ENCODE data around the gene PAK1.
"Not testable (repeated sequence)": the region's sequence is repeated elsewhere in the genome, so short reads cannot be mapped to it uniquely, and the experiment has no call there.

Gene PAK1

DNA sequence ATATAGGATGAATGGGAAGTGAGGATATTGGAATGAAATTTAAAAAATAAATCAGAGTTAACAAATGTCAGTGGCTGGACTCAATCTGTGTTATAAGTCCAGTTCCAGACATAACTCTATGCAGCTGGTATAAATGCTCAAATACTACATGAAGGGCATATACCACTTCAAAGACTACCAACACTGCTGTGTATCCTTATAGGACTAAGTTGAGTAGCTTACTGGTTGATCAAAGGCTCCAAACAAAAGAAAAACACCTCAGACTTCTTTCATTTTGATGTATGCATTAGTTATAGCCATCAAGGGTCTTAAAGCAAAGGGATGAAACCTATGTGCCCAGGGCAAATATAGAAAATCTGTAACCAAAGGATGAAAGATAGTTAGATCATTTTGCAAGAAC lies 86.2 kb downstream of the PAK1 start:
- Histone ChIP-seq H3K4me1 (ENCODE audit: control insufficient read depth, insufficient read depth, low read length) (peaks cover 10% of the 10 kb centered on the region), H3K27me3 (ENCODE audit: control insufficient read depth in 1 of 2, insufficient read depth in 2 of 2, low read length in 2 of 2) (no peaks in the 10 kb centered on the region), H3K9ac (ENCODE audit: low read length in 2 of 2) (no peak overlapping the region), H3K4me3 (ENCODE audit: low read length in 2 of 2) (no peak overlapping the region), H3K36me3 (ENCODE audit: control insufficient read depth in 2 of 2, insufficient read depth in 2 of 2, low read length in 2 of 2) (no peaks in the 10 kb centered on the region), H3K27ac (ENCODE audit: low read length) (no peak overlapping the region), H3K9me3 (ENCODE audit: control insufficient read depth in 2 of 2, low read length in 2 of 2) (no peaks in the 10 kb centered on the region)

DNA sequence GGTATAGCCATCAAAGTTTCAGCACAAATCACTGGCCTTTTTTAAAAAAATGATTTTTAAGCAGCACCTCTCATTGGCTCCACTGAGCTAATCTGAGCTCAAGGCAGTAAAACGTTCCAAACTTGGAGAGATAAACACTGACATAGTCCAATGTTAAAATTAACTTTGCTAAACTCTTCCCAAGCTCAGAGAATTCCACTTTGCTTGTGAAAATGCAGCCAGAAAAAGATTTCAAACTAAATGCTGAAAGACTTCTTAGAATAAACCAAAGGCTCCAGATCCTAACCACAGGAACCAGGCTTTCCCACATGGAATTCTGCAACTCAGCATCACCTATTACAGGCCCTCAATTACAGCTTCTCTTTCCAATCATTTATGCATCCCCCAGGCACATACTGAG lies 87.7 kb downstream of the PAK1 start:
- Histone ChIP-seq H3K9ac (ENCODE audit: low read length in 2 of 2) (no peak overlapping the region), H3K36me3 (ENCODE audit: control insufficient read depth in 2 of 2, insufficient read depth in 2 of 2, low read length in 2 of 2) (no peaks in the 10 kb centered on the region), H3K27me3 (ENCODE audit: control insufficient read depth in 1 of 2, insufficient read depth in 2 of 2, low read length in 2 of 2) (no peaks in the 10 kb centered on the region), H3K27ac (ENCODE audit: low read length) (no peak overlapping the region), H3K4me3 (ENCODE audit: low read length in 2 of 2) (no peak overlapping the region), H3K9me3 (ENCODE audit: control insufficient read depth in 2 of 2, low read length in 2 of 2) (no peaks in the 10 kb centered on the region), H3K4me1 (ENCODE audit: control insufficient read depth, insufficient read depth, low read length) (peaks cover 10% of the 10 kb centered on the region)

DNA sequence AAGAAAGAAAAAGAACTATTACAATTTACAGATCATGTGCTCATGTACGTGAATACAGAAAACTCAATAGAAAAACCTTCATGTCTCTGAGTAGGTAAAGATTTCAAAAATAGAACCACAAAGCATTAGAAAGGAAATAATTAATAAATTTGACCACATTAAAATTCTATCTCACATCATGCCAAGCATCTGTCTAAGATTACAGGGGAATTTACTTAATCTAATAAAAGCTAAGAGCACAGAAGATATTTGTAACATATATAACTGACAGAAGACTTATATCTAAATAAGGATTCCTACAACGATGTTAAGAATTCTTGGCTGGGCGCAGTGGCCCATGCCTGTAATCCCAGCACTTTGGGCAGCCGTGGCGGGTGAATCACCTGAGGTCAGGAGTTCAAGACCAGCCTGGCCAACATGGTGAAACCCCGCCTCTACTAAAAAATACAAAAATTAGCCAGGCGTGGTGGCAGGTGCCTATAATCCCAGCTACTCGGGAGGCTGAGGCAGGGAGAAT lies 88.6 kb downstream of the PAK1 start:
- peaks cover 13% of the 10 kb centered on the region for H3K4me1 ChIP-seq (ENCODE audit: control insufficient read depth, insufficient read depth, low read length)
- H3K27ac ChIP-seq (ENCODE audit: low read length); H3K9ac ChIP-seq (ENCODE audit: low read length in 2 of 2); H3K9me3 ChIP-seq (ENCODE audit: control insufficient read depth in 2 of 2, low read length in 2 of 2); H3K36me3 ChIP-seq (ENCODE audit: control insufficient read depth in 2 of 2, insufficient read depth in 2 of 2, low read length in 2 of 2); H3K4me3 ChIP-seq (ENCODE audit: low read length in 2 of 2); H3K27me3 ChIP-seq (ENCODE audit: control insufficient read depth in 1 of 2, insufficient read depth in 2 of 2, low read length in 2 of 2): not testable (repeated sequence)

DNA sequence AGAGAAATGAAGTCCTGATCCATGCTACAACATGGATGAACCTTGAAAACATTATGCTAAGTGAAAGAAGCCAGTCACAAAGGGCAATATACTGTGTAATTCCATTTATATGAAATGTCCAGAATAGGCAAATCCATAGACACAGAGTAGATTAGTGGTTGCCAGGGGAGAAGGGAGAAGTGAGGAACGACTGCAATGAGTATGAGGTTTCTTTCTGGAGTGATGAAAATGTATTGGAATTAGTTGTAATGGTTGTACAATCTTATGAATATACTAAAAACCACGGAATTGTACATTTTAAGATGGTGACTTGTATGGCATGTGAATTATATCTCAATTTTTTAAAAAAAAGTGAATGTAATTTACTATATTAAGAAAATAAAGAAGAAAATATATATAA lies 89.3 kb downstream of the PAK1 start:
- Histone ChIP-seq H3K4me1 (ENCODE audit: control insufficient read depth, insufficient read depth, low read length) (peaks cover 13% of the 10 kb centered on the region), H3K9ac (ENCODE audit: low read length in 2 of 2) (no peak overlapping the region), H3K27me3 (ENCODE audit: control insufficient read depth in 1 of 2, insufficient read depth in 2 of 2, low read length in 2 of 2) (no peaks in the 10 kb centered on the region), H3K27ac (ENCODE audit: low read length) (no peak overlapping the region), H3K4me3 (ENCODE audit: low read length in 2 of 2) (no peak overlapping the region), H3K36me3 (ENCODE audit: control insufficient read depth in 2 of 2, insufficient read depth in 2 of 2, low read length in 2 of 2) (peaks cover 2 to 5% of the 10 kb centered on the region in 2 donors), H3K9me3 (ENCODE audit: control insufficient read depth in 2 of 2, low read length in 2 of 2) (no peaks in the 10 kb centered on the region)

DNA sequence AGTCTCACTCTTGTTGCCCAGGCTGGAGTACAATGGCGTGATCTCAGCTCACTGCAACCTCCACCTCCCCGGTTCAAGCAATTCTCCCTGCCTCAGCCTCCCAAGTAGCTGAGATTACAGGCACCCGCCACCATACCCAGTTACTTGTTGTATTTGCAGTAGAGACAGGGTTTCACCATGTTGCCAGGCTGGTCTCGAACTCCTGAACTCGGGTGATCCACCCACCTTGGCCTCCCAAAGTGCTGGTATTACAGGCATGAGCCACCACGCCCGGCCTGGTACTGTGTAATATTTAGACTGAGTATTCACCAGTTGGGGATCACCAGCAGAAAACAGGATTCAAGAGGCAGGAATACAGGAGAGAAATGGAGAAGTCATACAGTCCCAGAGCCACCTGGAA lies 90.5 kb downstream of the PAK1 start:
- H3K27ac ChIP-seq (ENCODE audit: low read length); H3K27me3 ChIP-seq (ENCODE audit: control insufficient read depth in 1 of 2, insufficient read depth in 2 of 2, low read length in 2 of 2); H3K9ac ChIP-seq (ENCODE audit: low read length in 2 of 2); H3K4me3 ChIP-seq (ENCODE audit: low read length in 2 of 2); H3K9me3 ChIP-seq (ENCODE audit: control insufficient read depth in 2 of 2, low read length in 2 of 2): not testable (repeated sequence)
- Histone ChIP-seq H3K4me1 (ENCODE audit: control insufficient read depth, insufficient read depth, low read length) (peaks cover 13% of the 10 kb centered on the region), H3K36me3 (ENCODE audit: control insufficient read depth in 2 of 2, insufficient read depth in 2 of 2, low read length in 2 of 2) (peaks cover 7 to 10% of the 10 kb centered on the region in 2 donors)

DNA sequence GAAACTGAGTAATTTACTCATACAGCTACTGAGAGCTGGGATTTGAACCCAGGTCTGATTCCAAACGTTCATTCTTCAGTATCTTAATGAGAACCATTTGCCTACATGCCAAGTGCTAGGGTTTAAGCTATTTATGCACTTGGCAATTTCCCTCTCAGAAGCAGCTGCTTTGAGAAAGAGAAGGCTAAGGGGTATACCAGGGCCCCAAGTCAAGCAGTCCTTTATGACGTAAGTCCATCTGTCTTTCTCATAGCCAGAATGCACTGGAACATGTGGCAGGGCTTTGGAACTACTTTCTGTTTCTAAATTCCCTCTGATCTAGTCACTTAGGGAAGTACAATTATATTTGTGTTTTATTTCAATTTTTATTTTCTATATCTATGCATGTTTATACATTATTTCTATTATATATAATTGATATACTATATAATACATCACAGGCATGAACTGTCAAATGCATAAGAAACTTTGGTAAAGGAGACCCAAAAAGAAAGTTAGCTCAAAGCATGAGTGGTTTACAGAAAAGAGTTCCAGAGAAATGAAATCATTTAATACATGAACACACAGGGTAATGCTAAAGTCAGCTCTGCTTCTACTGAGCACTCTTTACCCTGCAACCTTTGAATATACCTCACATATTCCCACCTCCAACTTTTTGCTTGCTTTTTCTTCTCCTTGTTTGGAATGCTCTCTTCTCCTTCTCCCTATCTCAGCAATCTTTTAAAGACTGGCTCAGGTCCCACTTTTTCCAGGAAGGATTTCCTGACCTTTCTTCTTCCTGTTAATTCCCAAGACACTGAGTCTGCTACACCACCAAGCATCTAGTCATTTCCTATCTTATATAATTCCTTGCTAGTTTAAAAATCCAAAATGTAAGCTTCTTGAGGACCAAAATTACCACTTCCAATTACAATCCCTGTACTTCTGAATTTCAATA lies 91.9 kb downstream of the PAK1 start:
- peaks cover 12 to 16% of the 10 kb centered on the region in 2 donors for H3K36me3 ChIP-seq (ENCODE audit: control insufficient read depth in 2 of 2, insufficient read depth in 2 of 2, low read length in 2 of 2)
- no peak overlapping the region for H3K9ac ChIP-seq (ENCODE audit: low read length in 2 of 2)
- no peaks in the 10 kb centered on the region for H3K9me3 ChIP-seq (ENCODE audit: control insufficient read depth in 2 of 2, low read length in 2 of 2)
- no peak overlapping the region for H3K27ac ChIP-seq (ENCODE audit: low read length)
- peaks cover 13% of the 10 kb centered on the region for H3K4me1 ChIP-seq (ENCODE audit: control insufficient read depth, insufficient read depth, low read length)
- H3K4me3 ChIP-seq (ENCODE audit: low read length in 2 of 2) = no peak overlapping the region
- H3K27me3 ChIP-seq (ENCODE audit: control insufficient read depth in 1 of 2, insufficient read depth in 2 of 2, low read length in 2 of 2) = no peaks in the 10 kb centered on the region

DNA sequence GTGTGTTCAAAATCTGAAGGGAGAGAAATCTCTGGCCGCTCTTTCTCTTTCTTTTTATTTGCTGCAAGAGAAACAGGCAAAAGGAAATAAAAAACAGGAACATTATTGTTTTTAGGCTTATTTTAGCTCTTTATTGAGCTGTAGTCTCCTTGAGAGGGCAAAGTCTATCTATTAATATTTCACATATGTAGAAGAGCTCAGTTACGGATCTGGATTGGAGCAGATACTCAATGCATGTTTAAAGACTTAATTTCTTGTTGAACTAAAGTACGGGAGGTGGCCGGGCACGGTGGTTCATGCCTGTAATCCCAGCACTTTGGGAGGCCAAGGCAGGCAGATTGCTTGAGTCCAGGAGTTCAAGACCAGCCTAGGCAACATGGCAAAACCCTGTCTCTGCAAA lies 94.0 kb downstream of the PAK1 start:
- no peak overlapping the region for H3K4me3 ChIP-seq (ENCODE audit: low read length in 2 of 2)
- H3K9ac ChIP-seq (ENCODE audit: low read length in 2 of 2) = no peak overlapping the region
- peaks cover 12 to 16% of the 10 kb centered on the region in 2 donors for H3K36me3 ChIP-seq (ENCODE audit: control insufficient read depth in 2 of 2, insufficient read depth in 2 of 2, low read length in 2 of 2)
- H3K27me3 ChIP-seq (ENCODE audit: control insufficient read depth in 1 of 2, insufficient read depth in 2 of 2, low read length in 2 of 2) = no peaks in the 10 kb centered on the region
- H3K27ac ChIP-seq (ENCODE audit: low read length) = no peak overlapping the region
- H3K4me1 ChIP-seq (ENCODE audit: control insufficient read depth, insufficient read depth, low read length) = peaks cover 2% of the 10 kb centered on the region
- H3K9me3 ChIP-seq (ENCODE audit: control insufficient read depth in 2 of 2, low read length in 2 of 2) = no peaks in the 10 kb centered on the region

DNA sequence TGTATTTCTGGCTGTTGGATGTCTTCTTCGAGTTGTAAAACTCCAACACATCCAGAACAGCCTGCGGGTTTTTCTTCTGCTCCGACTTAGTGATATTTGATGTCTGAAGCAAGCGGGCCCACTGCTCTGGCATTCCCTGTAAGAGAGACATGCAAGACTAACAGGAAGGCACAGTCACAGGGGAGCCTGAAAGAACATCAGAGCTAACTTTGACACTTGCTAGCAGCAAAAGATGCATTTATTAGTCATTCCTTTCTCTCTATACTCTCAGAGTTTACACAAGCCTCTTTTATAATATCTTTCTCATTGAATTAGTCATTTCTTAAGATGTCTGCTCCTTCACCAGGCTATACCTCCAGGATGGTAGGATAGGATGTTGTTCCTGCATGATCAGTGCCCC lies 94.6 kb downstream of the PAK1 start:
- peaks cover 15 to 16% of the 10 kb centered on the region in 2 donors for H3K36me3 ChIP-seq (ENCODE audit: control insufficient read depth in 2 of 2, insufficient read depth in 2 of 2, low read length in 2 of 2)
- H3K27ac ChIP-seq (ENCODE audit: low read length) = no peak overlapping the region
- no peak overlapping the region for H3K4me3 ChIP-seq (ENCODE audit: low read length in 2 of 2)
- H3K9me3 ChIP-seq (ENCODE audit: control insufficient read depth in 2 of 2, low read length in 2 of 2) = no peaks in the 10 kb centered on the region
- H3K27me3 ChIP-seq (ENCODE audit: control insufficient read depth in 1 of 2, insufficient read depth in 2 of 2, low read length in 2 of 2) = no peaks in the 10 kb centered on the region
- H3K4me1 ChIP-seq (ENCODE audit: control insufficient read depth, insufficient read depth, low read length) = peaks cover 2% of the 10 kb centered on the region
- no peak overlapping the region for H3K9ac ChIP-seq (ENCODE audit: low read length in 2 of 2)

DNA sequence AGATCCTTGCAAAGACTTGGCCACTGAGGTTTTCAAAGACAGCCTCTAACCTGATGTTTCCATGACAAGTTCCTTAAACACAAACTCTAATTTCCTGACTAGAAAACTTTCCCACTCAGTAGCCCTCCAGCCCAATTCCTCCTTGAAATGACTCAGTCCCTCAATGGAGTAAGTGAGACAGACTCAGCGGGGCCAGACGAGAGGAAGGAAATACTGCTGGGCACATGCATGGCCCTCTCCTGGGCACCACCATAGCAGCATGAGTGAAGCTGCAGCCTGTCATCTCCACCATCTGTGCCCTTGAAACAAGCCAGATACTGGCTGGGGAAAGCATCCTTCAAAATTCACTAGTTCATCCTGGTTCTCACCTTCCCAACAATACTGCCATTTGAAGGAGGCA lies 96.2 kb downstream of the PAK1 start:
- Histone ChIP-seq H3K27ac (ENCODE audit: low read length) (no peak overlapping the region), H3K4me3 (ENCODE audit: low read length in 2 of 2) (no peak overlapping the region), H3K9ac (ENCODE audit: low read length in 2 of 2) (no peak overlapping the region), H3K27me3 (ENCODE audit: control insufficient read depth in 1 of 2, insufficient read depth in 2 of 2, low read length in 2 of 2) (no peaks in the 10 kb centered on the region), H3K4me1 (ENCODE audit: control insufficient read depth, insufficient read depth, low read length) (peaks cover 2% of the 10 kb centered on the region), H3K9me3 (ENCODE audit: control insufficient read depth in 2 of 2, low read length in 2 of 2) (no peaks in the 10 kb centered on the region), H3K36me3 (ENCODE audit: control insufficient read depth in 2 of 2, insufficient read depth in 2 of 2, low read length in 2 of 2) (peaks cover 16 to 23% of the 10 kb centered on the region in 2 donors)

DNA sequence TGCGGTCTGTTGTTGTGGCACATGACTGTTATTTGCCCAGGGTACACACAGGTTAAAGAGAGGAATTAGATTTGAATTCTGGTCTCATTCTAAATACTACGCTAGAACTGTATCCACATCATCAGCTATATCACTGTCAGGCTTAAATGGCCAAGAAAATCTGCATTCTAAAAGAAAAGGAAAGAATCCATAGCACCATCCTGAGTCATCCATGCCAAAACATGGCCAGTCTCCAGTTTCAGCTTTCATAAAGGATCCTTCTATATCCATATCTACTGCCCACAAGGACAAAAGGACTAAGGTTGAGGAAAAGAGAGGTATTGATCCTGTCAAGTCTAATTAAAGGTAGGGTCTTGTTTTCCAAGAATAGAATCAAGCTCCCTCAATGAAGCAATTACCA lies 98.8 kb downstream of the PAK1 start:
- H3K27me3 ChIP-seq (ENCODE audit: control insufficient read depth in 1 of 2, insufficient read depth in 2 of 2, low read length in 2 of 2) = no peaks in the 10 kb centered on the region
- H3K4me1 ChIP-seq (ENCODE audit: control insufficient read depth, insufficient read depth, low read length) = no peaks in the 10 kb centered on the region
- no peaks in the 10 kb centered on the region for H3K9me3 ChIP-seq (ENCODE audit: control insufficient read depth in 2 of 2, low read length in 2 of 2)
- peaks cover 16 to 29% of the 10 kb centered on the region in 2 donors for H3K36me3 ChIP-seq (ENCODE audit: control insufficient read depth in 2 of 2, insufficient read depth in 2 of 2, low read length in 2 of 2)
- no peak overlapping the region for H3K9ac ChIP-seq (ENCODE audit: low read length in 2 of 2)
- no peak overlapping the region for H3K27ac ChIP-seq (ENCODE audit: low read length)
- H3K4me3 ChIP-seq (ENCODE audit: low read length in 2 of 2) = no peak overlapping the region

DNA sequence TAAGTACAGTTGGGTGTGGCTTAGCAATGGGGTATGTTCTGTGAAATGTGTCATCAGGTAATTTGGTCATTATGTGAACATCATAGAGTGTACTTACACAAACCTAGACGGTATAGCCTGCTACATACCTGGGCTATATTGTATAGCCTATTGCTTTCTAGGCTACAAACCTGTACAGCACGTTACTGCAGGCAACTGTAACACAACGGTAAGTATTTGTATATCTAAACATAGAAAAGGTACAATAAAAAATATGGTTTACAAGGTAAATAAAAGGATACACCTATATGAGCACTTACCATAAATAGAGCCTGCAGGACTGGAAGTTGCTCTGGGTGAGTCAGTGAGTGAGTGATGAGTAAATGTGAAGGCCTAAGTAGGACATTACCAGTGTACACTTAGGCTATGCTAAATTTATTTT lies 99.3 kb downstream of the PAK1 start:
- no peak overlapping the region for H3K27ac ChIP-seq (ENCODE audit: low read length)
- H3K9me3 ChIP-seq (ENCODE audit: control insufficient read depth in 2 of 2, low read length in 2 of 2) = no peaks in the 10 kb centered on the region
- H3K27me3 ChIP-seq (ENCODE audit: control insufficient read depth in 1 of 2, insufficient read depth in 2 of 2, low read length in 2 of 2) = no peaks in the 10 kb centered on the region
- peaks cover 14 to 25% of the 10 kb centered on the region in 2 donors for H3K36me3 ChIP-seq (ENCODE audit: control insufficient read depth in 2 of 2, insufficient read depth in 2 of 2, low read length in 2 of 2)
- H3K4me3 ChIP-seq (ENCODE audit: low read length in 2 of 2) = no peak overlapping the region
- no peak overlapping the region for H3K9ac ChIP-seq (ENCODE audit: low read length in 2 of 2)
- H3K4me1 ChIP-seq (ENCODE audit: control insufficient read depth, insufficient read depth, low read length) = no peaks in the 10 kb centered on the region

Data from stomach smooth muscle (tissue), 2 donors.